HEK293T (cell line): ENCODE measurements around the gene EXOC4.

Source experiments
- BHLHE40 ChIP-seq: fragments of 450-650 bp; IDR thresholded peaks from 2 replicates; pipeline ENCODE4 v1.6.1; 2016; ENCODE audit warnings: mild to moderate bottlenecking, moderate library complexity, borderline replicate concordance
- ELF4 ChIP-seq: fragments of 450-650 bp; IDR thresholded peaks from 2 replicates; pipeline ENCODE4 v1.6.1; 2017; ENCODE audit warnings: antibody characterized with exemption
- FOXM1 ChIP-seq: fragments of 450-650 bp; IDR thresholded peaks from 2 replicates; pipeline ENCODE4 v1.6.1; 2017; ENCODE audit warnings: mild to moderate bottlenecking, borderline replicate concordance
- L3MBTL2 ChIP-seq: fragments of 450-650 bp; conservative IDR thresholded peaks from 2 replicates; pipeline ENCODE4 v1.6.1; 2016; ENCODE audit warnings: mild to moderate bottlenecking
- NFRKB ChIP-seq: fragments of 450-650 bp; IDR thresholded peaks from 2 replicates; pipeline ENCODE4 v1.6.1; 2016; ENCODE audit warnings: mild to moderate bottlenecking, moderate library complexity
- SP1 ChIP-seq: fragments of 450-650 bp; IDR thresholded peaks from 2 replicates; pipeline ENCODE4 v1.6.1; 2017
- SUZ12 ChIP-seq: fragments of 450-650 bp; IDR thresholded peaks from 2 replicates; pipeline ENCODE4 v1.6.1; 2016; ENCODE audit warnings: mild to moderate bottlenecking
- ZNF384 ChIP-seq: fragments of 450-650 bp; IDR thresholded peaks from 2 replicates; pipeline ENCODE4 v1.6.1; 2016

- no peak for TF ChIP-seq FOXM1
- no peak for TF ChIP-seq ELF4
- no peak for TF ChIP-seq SP1
- no peak for TF ChIP-seq NFRKB
- TF ChIP-seq ZNF384: no peak
- TF ChIP-seq SUZ12: no peak
- TF ChIP-seq BHLHE40: no peak
- no peak for TF ChIP-seq L3MBTL2
These were observed 5.3 kb downstream of the EXOC4 start for GRCh38 chr7:133258174-133258573.
